ENCODE measurements around the gene CRTAC1. TPM values are rescaled to one million over a fixed set of nuclear protein-coding genes. Genes with fewer than 3 reads are reported as not detected.

CRTAC1 gene
- total and polyA plus RNA-seq, 10 of the 15 experiments (the other 5 are each of a cell fraction or from before 2014, with no cell fraction given) = 0.10 TPM; not detected in 9

DNA sequence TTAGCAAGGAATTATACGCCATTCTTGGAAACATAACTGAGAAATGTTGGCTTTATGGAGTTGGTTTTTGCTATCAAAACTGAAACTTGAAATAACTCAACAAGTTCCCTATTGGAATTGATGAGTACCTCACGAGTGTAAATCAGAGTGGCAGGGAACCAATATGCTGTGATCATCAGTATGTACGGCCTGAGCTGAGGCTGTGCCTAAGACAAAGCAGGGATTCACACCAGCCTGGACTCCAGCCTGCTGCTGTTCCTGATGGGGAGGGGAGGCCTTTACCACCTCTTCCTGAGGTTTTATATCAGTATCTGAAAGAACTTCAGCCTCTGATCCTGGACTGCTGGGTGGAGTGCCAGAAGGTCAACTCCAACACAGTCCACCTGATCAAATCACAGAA lies 52.7 kb downstream of the CRTAC1 start:
- H3K9me3 ChIP-seq (replicated peaks; ENCODE audit: control insufficient read depth, insufficient read depth, low read length) = no peaks in the 10 kb centered on the region
- POLR2A ChIA-PET = no interaction called here
- SMC1A ChIA-PET (ENCODE audit: uncharacterized antibody, unreplicated experiment) = no interaction called here
- FAIRE-seq (no peak), DNase-seq (ENCODE audit: low read depth, low spot score) (no peak), ATAC-seq (no peak)
- CTCF ChIA-PET = no interaction called here
- H3K27me3 ChIP-seq (replicated peaks in 1 of 2; ENCODE audit: control insufficient read depth in 2 of 2, insufficient read depth in 2 of 2, low read length in 1 of 2) = peaks cover 0 to 7% of the 10 kb centered on the region in 2 experiments; a peak in 3 of 4 replicates
- no peak overlapping the region for H3K4me3 ChIP-seq
- H4K20me1 ChIP-seq (ENCODE audit: control insufficient read depth, insufficient read depth) = no peaks in the 10 kb centered on the region
- in situ Hi-C loops (cut with MboI) = no loop called here
- intact Hi-C loops (cut with micrococcal nuclease; ENCODE audit: unreplicated experiment) = no loop called here
- no peaks in the 10 kb centered on the region for H3K4me1 ChIP-seq (ENCODE audit: control insufficient read depth, insufficient read depth, low read length)
- no TSS peak for BruUV-seq (replicated peaks)
- no peak overlapping the region for H3K27ac ChIP-seq (ENCODE audit: control insufficient read depth, insufficient read depth)
- TF ChIP-seq, protein P1, sequence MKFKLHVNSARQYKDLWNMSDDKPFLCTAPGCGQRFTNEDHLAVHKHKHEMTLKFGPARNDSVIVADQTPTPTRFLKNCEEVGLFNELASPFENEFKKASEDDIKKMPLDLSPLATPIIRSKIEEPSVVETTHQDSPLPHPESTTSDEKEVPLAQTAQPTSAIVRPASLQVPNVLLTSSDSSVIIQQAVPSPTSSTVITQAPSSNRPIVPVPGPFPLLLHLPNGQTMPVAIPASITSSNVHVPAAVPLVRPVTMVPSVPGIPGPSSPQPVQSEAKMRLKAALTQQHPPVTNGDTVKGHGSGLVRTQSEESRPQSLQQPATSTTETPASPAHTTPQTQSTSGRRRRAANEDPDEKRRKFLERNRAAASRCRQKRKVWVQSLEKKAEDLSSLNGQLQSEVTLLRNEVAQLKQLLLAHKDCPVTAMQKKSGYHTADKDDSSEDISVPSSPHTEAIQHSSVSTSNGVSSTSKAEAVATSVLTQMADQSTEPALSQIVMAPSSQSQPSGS (IDR thresholded peaks at IDR 0.05; ENCODE audit: low read length) = no peak
- no peak for TF ChIP-seq SREBF1 (IDR thresholded peaks at IDR 0.05; ENCODE audit: low read length)
- no peak for TF ChIP-seq SMAD1 (IDR thresholded peaks at IDR 0.05; ENCODE audit: low read depth, partially characterized antibody)
- no peak for TF ChIP-seq CBFB (IDR thresholded peaks at IDR 0.05; ENCODE audit: low read depth)
- no peak for TF ChIP-seq GABPA (IDR thresholded peaks at IDR 0.05; ENCODE audit: low read depth)
- TF ChIP-seq, protein P2, sequence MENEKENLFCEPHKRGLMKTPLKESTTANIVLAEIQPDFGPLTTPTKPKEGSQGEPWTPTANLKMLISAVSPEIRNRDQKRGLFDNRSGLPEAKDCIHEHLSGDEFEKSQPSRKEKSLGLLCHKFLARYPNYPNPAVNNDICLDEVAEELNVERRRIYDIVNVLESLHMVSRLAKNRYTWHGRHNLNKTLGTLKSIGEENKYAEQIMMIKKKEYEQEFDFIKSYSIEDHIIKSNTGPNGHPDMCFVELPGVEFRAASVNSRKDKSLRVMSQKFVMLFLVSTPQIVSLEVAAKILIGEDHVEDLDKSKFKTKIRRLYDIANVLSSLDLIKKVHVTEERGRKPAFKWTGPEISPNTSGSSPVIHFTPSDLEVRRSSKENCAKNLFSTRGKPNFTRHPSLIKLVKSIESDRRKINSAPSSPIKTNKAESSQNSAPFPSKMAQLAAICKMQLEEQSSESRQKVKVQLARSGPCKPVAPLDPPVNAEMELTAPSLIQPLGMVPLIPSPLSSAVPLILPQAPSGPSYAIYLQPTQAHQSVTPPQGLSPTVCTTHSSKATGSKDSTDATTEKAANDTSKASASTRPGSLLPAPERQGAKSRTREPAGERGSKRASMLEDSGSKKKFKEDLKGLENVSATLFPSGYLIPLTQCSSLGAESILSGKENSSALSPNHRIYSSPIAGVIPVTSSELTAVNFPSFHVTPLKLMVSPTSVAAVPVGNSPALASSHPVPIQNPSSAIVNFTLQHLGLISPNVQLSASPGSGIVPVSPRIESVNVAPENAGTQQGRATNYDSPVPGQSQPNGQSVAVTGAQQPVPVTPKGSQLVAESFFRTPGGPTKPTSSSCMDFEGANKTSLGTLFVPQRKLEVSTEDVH (IDR thresholded peaks at IDR 0.05; ENCODE audit: low read depth, partially characterized antibody) = no peak
- no peak for TF ChIP-seq JUNB (IDR thresholded peaks at IDR 0.05)
- TF ChIP-seq ATF7 (IDR thresholded peaks at IDR 0.05; ENCODE audit: low read depth) = no peak
- no peak for TF ChIP-seq ZBED1 (IDR thresholded peaks at IDR 0.05; ENCODE audit: borderline replicate concordance)
- no peak for TF ChIP-seq SIX5 (IDR thresholded peaks at IDR 0.05; ENCODE audit: low read depth, low read length, severe bottlenecking)
- TF ChIP-seq MTA2 (IDR thresholded peaks at IDR 0.05; ENCODE audit: low read depth) = no peak
- no peak for TF ChIP-seq FOXM1 (IDR thresholded peaks at IDR 0.05; ENCODE audit: low read depth, low read length)
- TF ChIP-seq TBL1XR1 (IDR thresholded peaks at IDR 0.05; ENCODE audit: low read depth, low read length) = no peak
- TF ChIP-seq, protein P3, sequence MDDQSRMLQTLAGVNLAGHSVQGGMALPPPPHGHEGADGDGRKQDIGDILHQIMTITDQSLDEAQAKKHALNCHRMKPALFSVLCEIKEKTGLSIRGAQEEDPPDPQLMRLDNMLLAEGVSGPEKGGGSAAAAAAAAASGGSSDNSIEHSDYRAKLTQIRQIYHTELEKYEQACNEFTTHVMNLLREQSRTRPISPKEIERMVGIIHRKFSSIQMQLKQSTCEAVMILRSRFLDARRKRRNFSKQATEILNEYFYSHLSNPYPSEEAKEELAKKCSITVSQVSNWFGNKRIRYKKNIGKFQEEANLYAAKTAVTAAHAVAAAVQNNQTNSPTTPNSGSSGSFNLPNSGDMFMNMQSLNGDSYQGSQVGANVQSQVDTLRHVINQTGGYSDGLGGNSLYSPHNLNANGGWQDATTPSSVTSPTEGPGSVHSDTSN (IDR thresholded peaks at IDR 0.05; ENCODE audit: insufficient replicate concordance, low read depth, low read length) = no peak
- no peak for TF ChIP-seq SMAD5 (IDR thresholded peaks at IDR 0.05; ENCODE audit: low read depth)
- TF ChIP-seq SREBF2 (IDR thresholded peaks at IDR 0.05; ENCODE audit: low read length) = no peak
- TF ChIP-seq RBBP5 (conservative IDR thresholded peaks at IDR 0.05) = no peak
- TF ChIP-seq TCF12 (IDR thresholded peaks at IDR 0.05; ENCODE audit: low read depth, low read length) = no peak
- no peak overlapping the region for H2AFZ ChIP-seq (ENCODE audit: control insufficient read depth, low read depth, low read length)
- RAD21 ChIA-PET (ENCODE audit: unreplicated experiment) = no interaction called here
- no peaks in the 10 kb centered on the region for H3K79me2 ChIP-seq (ENCODE audit: control insufficient read depth, insufficient read depth, low read length)
- WGBS (ENCODE audit: insufficient coverage, insufficient replicate concordance, low lambda C conversion rate, missing lambda C conversion rate) = 29% methylated on average over 3 of the region's 3 CpGs
- H3K4me2 ChIP-seq (ENCODE audit: control insufficient read depth, insufficient read depth) = no peak overlapping the region
- no peaks in the 10 kb centered on the region for H3K36me3 ChIP-seq (ENCODE audit: control insufficient read depth in 2 of 2, insufficient read depth in 2 of 2, low read length in 1 of 2)
- H3K9ac ChIP-seq (ENCODE audit: control insufficient read depth, insufficient read depth, low read length) = no peak overlapping the region

Data from GM12878 (cell line).